ENCODE data around the gene GABRA1. TPM values are rescaled to one million over a fixed set of nuclear protein-coding genes. Genes with fewer than 3 reads are reported as not detected.

The GABRA1 gene
- total RNA-seq, 4 donors from 2014 or later: not detected

- Histone ChIP-seq H3K4me1 (no peaks in the 10 kb centered on the region), H3K36me3 (no peaks in the 10 kb centered on the region), H3K4me3 (no peak overlapping the region), H3K27me3 (peaks cover 0 to 7% (median 0%) of the 10 kb centered on the region in 4 donors), H3K9me3 (no peaks in the 10 kb centered on the region), H3K27ac (replicated peaks in 1 of 4) (no peak overlapping the region)
- DNase-seq (ENCODE audit: extremely low spot score): no peak
- intact Hi-C loops (cut with DNase I): no loop called here
- no peak for TF ChIP-seq POLR2A (IDR thresholded peaks at IDR 0.05; ENCODE audit: low read depth)
- TF ChIP-seq CTCF (IDR thresholded peaks at IDR 0.05): no peak
- 88% methylated on average over 7 of the region's 7 CpGs for WGBS
Observed at GRCh38 chr5:161865510-161865909, 17.6 kb downstream of the GABRA1 start.

GRCh38 chr5:161889971-161890370 is 42.1 kb downstream of the GABRA1 start:
- Histone ChIP-seq H3K4me3 (no peak overlapping the region), H3K4me1 (no peaks in the 10 kb centered on the region), H3K27me3 (no peaks in the 10 kb centered on the region), H3K36me3 (no peaks in the 10 kb centered on the region), H3K9me3 (no peaks in the 10 kb centered on the region), H3K27ac (replicated peaks in 1 of 4) (no peak overlapping the region)
- intact Hi-C loops (cut with DNase I): no loop called here
- no peak for TF ChIP-seq POLR2A (IDR thresholded peaks at IDR 0.05; ENCODE audit: low read depth)
- TF ChIP-seq EP300 (IDR thresholded peaks at IDR 0.05): no peak
- TF ChIP-seq POLR2AphosphoS5 (IDR thresholded peaks at IDR 0.05): no peak
- TF ChIP-seq CTCF (IDR thresholded peaks at IDR 0.05): no peak
- no peak for DNase-seq (ENCODE audit: extremely low spot score)

GRCh38 chr5:161895514-161895913 is 47.6 kb downstream of the GABRA1 start:
- H3K4me1 ChIP-seq: no peaks in the 10 kb centered on the region
- no peaks in the 10 kb centered on the region for H3K9me3 ChIP-seq
- 58% methylated on average over 1 of the region's 1 CpG for WGBS
- no peaks in the 10 kb centered on the region for H3K27me3 ChIP-seq
- no peak for DNase-seq (ENCODE audit: extremely low spot score)
- no peaks in the 10 kb centered on the region for H3K36me3 ChIP-seq
- no peak overlapping the region for H3K27ac ChIP-seq (replicated peaks in 1 of 4)
- intact Hi-C loops (cut with DNase I): no loop called here
- TF ChIP-seq POLR2A (IDR thresholded peaks at IDR 0.05; ENCODE audit: low read depth) (no peak), CTCF (IDR thresholded peaks at IDR 0.05) (no peak), POLR2AphosphoS5 (IDR thresholded peaks at IDR 0.05) (no peak), EP300 (IDR thresholded peaks at IDR 0.05) (no peak)
- no peak overlapping the region for H3K4me3 ChIP-seq

GRCh38 chr5:161897033-161897432 is 49.1 kb downstream of the GABRA1 start:
- H3K4me3 ChIP-seq: no peak overlapping the region
- intact Hi-C loops (cut with DNase I): no loop called here
- H3K9me3 ChIP-seq: no peaks in the 10 kb centered on the region
- no peak for TF ChIP-seq POLR2AphosphoS5 (IDR thresholded peaks at IDR 0.05)
- H3K27ac ChIP-seq (replicated peaks in 1 of 4): no peak overlapping the region
- DNase-seq (ENCODE audit: extremely low spot score): no peak
- no peaks in the 10 kb centered on the region for H3K27me3 ChIP-seq
- H3K4me1 ChIP-seq: no peaks in the 10 kb centered on the region
- H3K36me3 ChIP-seq: no peaks in the 10 kb centered on the region
- 74% methylated on average over 7 of the region's 7 CpGs for WGBS

GRCh38 chr5:161899590-161899989 is 51.7 kb downstream of the GABRA1 start:
- no peaks in the 10 kb centered on the region for H3K4me1 ChIP-seq
- no peak overlapping the region for H3K27ac ChIP-seq (replicated peaks in 1 of 4)
- TF ChIP-seq CTCF (IDR thresholded peaks at IDR 0.05) (no peak), POLR2AphosphoS5 (IDR thresholded peaks at IDR 0.05) (no peak), POLR2A (IDR thresholded peaks at IDR 0.05; ENCODE audit: low read depth) (no peak), EP300 (IDR thresholded peaks at IDR 0.05) (no peak)
- H3K4me3 ChIP-seq: no peak overlapping the region
- intact Hi-C loops (cut with DNase I): no loop called here
- no peaks in the 10 kb centered on the region for H3K27me3 ChIP-seq
- H3K36me3 ChIP-seq: no peaks in the 10 kb centered on the region
- H3K9me3 ChIP-seq: no peaks in the 10 kb centered on the region
- no peak for DNase-seq (ENCODE audit: extremely low spot score)

Data from esophagus muscularis mucosa (tissue), 4 donors.